Measurements from ENCODE around the gene SORCS2. TPM values are rescaled to one million over a fixed set of nuclear protein-coding genes. Genes with fewer than 3 reads are reported as not detected.

The SORCS2 gene
- total and polyA plus RNA-seq, 2 of the 4 experiments (the other 2 are of a cell fraction) = 0.36 to 0.62 TPM

GRCh38 chr4:7535619-7536018 lies 343.3 kb downstream of the SORCS2 start:
- Histone ChIP-seq H2BK120ac (ENCODE audit: low read depth, low read length) (no peak overlapping the region), H3K4me1 (ENCODE audit: control insufficient read depth, insufficient read depth, low read length) (no peaks in the 10 kb centered on the region), H3K18ac (ENCODE audit: low read depth, low read length) (no peak overlapping the region), H3K23ac (ENCODE audit: low read depth, low read length) (no peak overlapping the region), H2BK5ac (ENCODE audit: low read depth, low read length, poor library complexity, severe bottlenecking) (no peak overlapping the region), H3K27me3 (ENCODE audit: control insufficient read depth, insufficient read depth, low read length) (peaks cover 21% of the 10 kb centered on the region), H4K20me1 (ENCODE audit: insufficient read depth, low read length) (no peaks in the 10 kb centered on the region), H3K36me3 (ENCODE audit: control insufficient read depth, insufficient read depth, low read length) (no peaks in the 10 kb centered on the region), H3K14ac (replicated peaks; ENCODE audit: low read depth, low read length) (no peak overlapping the region), H2AK5ac (ENCODE audit: low read depth, low read length) (no peak overlapping the region), H4K8ac (ENCODE audit: low read depth in 2 of 2, low read length in 2 of 2) (no peak overlapping the region), H3K4me2 (ENCODE audit: low read depth, low read length) (no peak overlapping the region), H3K9me1 (ENCODE audit: insufficient read depth, low read length) (no peaks in the 10 kb centered on the region), H3K79me1 (ENCODE audit: low read depth in 1 of 2, low read length in 2 of 2) (no peaks in the 10 kb centered on the region), H3K4ac (ENCODE audit: low read depth, low read length) (no peak overlapping the region), H4K91ac (ENCODE audit: insufficient read depth, low read depth, low read length) (no peak overlapping the region), H2AK9ac (replicated peaks; ENCODE audit: low read depth, low read length, poor library complexity) (no peak overlapping the region), H3K27ac (ENCODE audit: insufficient read depth, low read length) (no peak overlapping the region), H2AFZ (replicated peaks; ENCODE audit: low read length, poor library complexity) (no peak overlapping the region), H3K9ac (ENCODE audit: low read depth, low read length) (no peak overlapping the region), H4K5ac (ENCODE audit: low read depth, low read length) (no peak overlapping the region), H3K56ac (ENCODE audit: extremely low read depth, insufficient read depth, low read length) (no peak overlapping the region), H2BK15ac (ENCODE audit: low read depth, low read length) (no peak overlapping the region), H3K4me3 (ENCODE audit: insufficient read depth, low read depth, low read length) (no peak overlapping the region), H2BK20ac (ENCODE audit: low read depth, low read length) (no peak overlapping the region), H3K9me3 (ENCODE audit: control insufficient read depth, insufficient read depth, low read length) (peaks cover 4% of the 10 kb centered on the region; the same call in 1 of the 2 replicates)
- intact Hi-C loops (cut with micrococcal nuclease) (no loop called here), dilution Hi-C loops (cut with HindIII; ENCODE audit: low sequenced_read_pairs, unreplicated experiment) (no loop called here), in situ Hi-C loops (cut with MboI; ENCODE audit: low sequenced_read_pairs) (no loop called here)
- ATAC-seq (ENCODE audit: low read depth) = no peak
- no peak for DNase-seq
- no TSS peak for BruUV-seq (replicated peaks)
- POLR2A ChIA-PET (ENCODE audit: unreplicated experiment) = no interaction called here
- WGBS, 2 experiments (ENCODE audit: extremely low coverage in 2 of 2, insufficient read length in 1 of 2) = 62% methylated on average over 8 of the region's 11 CpGs; no CpG with 5 or more reads in 1 of the 2 experiments
- CTCF ChIA-PET = no interaction called here
- no peak for TF ChIP-seq CTCF (conservative IDR thresholded peaks at IDR 0.05; ENCODE audit: low read depth, low read length)
- no peak for TF ChIP-seq RFX5 (IDR thresholded peaks at IDR 0.05; ENCODE audit: low read depth, low read length)
- TF ChIP-seq RCOR1 (IDR thresholded peaks at IDR 0.05; ENCODE audit: insufficient replicate concordance, low read length) = no peak
- TF ChIP-seq MAZ (IDR thresholded peaks at IDR 0.05; ENCODE audit: borderline replicate concordance, low read depth, low read length) = no peak
- no peak for TF ChIP-seq USF2 (IDR thresholded peaks at IDR 0.05; ENCODE audit: low read depth, low read length)
- no peak for TF ChIP-seq FOS (IDR thresholded peaks at IDR 0.05; ENCODE audit: low read depth, low read length)
- TF ChIP-seq MAFK (IDR thresholded peaks at IDR 0.05; ENCODE audit: low read depth, low read length) = no peak
- no peak for TF ChIP-seq CEBPB (IDR thresholded peaks at IDR 0.05; ENCODE audit: low read depth, low read length)
- no peak for TF ChIP-seq NFE2L2 (IDR thresholded peaks at IDR 0.05; ENCODE audit: low read depth, low read length)
- TF ChIP-seq BHLHE40 (IDR thresholded peaks at IDR 0.05; ENCODE audit: low read depth, low read length) = no peak
